AG09319 (cell line): ENCODE measurements around the gene STIM2.
"Not testable (repeated sequence)": the region's sequence is repeated elsewhere in the genome, so short reads cannot be mapped to it uniquely, and the experiment has no call there.

ENCODE experiments used
- DNase-seq: peaks from one replicate; pipeline ENCODE4 v3.0.0-alpha.2; 2010; ENCODE audit warnings: low read depth; ENCODE audit errors: extremely low read depth
- TF ChIP-seq, protein P1 (sequence below): IDR thresholded peaks from 2 replicates; pipeline ENCODE4 v1.5.1; 2011; ENCODE audit warnings: low read depth, mild to moderate bottlenecking, inconsistent platforms, low read length, moderate library complexity

The STIM2 gene

DNA sequence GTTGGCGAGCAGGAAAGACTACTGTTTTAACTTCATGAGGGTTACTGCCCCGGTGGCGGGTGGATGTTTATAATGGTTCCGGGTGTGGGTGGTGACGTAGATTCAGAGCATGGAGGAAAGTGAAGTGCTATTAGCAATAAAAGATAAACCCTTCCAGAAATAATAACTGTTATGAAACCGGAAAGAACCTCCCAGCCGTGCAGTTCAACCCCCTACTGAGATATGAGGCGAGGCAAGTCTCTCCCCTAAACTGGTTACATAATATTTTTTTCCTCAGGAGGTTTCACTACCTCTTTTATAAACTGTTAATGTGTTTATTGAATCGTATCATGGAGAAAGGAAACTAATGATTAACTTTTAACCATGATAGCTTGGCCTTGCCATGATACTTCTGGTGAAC is 33.9 kb upstream of the STIM2 start:
- DNase-seq: no peak
- TF ChIP-seq, protein P1, sequence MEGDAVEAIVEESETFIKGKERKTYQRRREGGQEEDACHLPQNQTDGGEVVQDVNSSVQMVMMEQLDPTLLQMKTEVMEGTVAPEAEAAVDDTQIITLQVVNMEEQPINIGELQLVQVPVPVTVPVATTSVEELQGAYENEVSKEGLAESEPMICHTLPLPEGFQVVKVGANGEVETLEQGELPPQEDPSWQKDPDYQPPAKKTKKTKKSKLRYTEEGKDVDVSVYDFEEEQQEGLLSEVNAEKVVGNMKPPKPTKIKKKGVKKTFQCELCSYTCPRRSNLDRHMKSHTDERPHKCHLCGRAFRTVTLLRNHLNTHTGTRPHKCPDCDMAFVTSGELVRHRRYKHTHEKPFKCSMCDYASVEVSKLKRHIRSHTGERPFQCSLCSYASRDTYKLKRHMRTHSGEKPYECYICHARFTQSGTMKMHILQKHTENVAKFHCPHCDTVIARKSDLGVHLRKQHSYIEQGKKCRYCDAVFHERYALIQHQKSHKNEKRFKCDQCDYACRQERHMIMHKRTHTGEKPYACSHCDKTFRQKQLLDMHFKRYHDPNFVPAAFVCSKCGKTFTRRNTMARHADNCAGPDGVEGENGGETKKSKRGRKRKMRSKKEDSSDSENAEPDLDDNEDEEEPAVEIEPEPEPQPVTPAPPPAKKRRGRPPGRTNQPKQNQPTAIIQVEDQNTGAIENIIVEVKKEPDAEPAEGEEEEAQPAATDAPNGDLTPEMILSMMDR: no peak

DNA sequence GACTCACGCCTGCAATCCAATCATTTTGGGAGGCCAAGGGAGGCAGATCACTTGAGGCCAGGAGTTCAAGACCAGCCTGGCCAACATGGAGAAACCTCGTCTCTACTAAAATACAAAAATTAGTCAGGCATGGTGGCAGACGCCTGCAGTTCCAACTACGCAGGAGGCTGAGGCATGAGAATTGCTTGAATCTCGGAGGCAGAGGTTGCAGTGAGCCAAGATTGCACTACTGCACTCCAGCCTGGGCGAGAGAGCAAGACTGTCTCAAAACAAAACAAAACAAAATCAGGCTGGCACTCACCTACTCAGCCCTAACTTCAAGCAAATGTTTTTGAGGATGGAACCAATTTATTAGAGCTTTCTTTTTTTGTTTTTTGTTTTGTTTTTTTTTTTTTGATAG is 33.3 kb upstream of the STIM2 start:
- DNase-seq: not testable (repeated sequence)

DNA sequence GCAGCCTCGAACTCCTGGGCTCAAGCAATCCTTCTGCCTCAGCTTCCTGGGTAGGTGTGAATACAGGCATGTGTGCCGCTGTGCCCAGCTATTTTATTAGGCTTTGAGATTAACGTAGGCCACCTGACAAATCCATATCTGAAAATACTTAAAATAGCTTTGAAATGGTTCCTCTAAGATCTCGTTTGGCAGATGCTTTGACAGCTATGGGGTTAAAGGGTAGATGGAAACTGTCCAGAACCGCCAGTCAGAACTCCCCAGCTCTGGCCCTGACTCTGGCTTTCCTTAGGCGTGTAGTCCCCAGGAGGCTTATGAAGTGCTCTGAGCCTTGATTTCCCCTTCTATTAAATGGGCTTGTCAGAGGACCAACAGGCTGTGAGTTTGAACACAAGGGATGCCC is 32.8 kb upstream of the STIM2 start:
- TF ChIP-seq, protein P1: no peak
- DNase-seq: no peak

DNA sequence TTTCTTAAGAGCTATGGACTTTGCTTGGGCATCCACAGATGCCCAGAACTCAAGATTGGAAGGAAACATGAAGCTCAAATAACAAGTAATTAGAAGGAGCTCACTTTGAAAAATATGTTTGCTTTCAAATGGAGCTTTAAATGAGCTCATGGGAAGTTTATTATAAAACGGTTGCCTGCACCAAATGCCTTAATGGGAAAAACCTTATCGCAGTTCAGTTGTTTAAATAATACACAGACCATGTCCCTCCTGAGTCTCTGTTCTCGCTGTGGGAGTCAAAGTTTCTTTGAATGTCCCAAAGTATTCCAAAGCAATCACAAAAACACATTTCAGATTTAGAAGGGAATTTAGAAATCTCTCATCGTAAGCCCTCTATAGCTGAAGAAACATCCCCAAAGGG is 31.6 kb upstream of the STIM2 start:
- DNase-seq: no peak
- TF ChIP-seq, protein P1: no peak

DNA sequence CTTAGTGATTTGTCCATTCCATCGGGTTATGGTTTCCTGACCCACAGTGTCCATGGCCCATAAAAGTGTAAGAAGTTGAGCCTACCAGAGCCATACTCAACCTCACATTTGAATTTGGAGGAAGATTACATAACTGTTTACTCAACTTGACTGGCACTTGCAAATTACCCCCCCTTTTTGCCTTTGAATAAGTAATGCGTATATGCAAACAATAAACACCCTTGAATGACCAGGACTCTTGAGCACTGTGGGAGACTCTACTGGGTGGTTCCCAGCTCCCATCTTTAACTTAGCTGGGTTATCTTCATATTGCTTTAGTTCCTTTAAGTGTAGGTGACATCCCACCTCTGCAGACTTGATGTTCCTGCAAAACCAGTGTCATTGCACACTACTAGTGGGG is 30.6 kb upstream of the STIM2 start:
- TF ChIP-seq, protein P1: no peak
- no peak for DNase-seq

DNA sequence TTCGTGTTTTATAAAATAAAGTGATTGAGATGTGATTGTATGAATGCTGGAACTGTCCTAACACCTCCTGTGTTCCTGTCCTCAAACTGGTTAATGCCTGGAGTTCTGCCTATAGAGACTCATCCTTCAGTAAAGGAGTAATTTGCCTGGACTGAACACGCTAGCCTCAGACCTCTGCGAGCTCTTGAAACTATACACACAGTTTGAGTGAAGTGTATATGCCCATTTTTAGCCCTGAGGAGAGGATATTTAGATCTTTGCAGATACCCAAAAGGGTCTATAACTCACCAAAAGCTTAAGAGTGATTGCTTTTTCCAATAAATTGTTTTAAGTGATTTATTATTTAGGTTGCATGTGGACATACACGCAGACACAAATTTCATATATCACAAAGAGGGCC is 29.9 kb upstream of the STIM2 start:
- no peak for DNase-seq
- TF ChIP-seq, protein P1: no peak

DNA sequence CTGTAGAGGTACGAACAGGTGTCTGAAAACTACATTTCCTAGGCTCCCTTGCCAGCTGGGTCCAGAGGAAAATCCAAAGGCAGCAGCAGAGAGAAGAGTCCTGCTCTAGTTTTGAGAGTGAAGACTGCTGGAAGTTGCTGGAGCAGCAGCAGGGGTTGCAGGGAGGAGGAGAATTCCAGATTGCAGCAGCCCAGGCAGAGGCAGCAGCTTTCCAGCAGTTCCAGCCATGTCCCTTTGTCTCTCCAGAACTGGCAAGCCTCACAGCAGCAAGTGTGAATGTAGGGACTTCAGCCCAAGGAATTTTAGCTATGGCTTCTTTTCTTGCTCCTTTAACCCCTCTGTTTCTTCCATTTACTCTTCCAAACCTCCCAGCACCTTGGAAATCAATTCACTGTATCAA is 24.1 kb upstream of the STIM2 start:
- no peak for DNase-seq

More for the DNA sequence above, 24.1 kb upstream of the STIM2 start:
- TF ChIP-seq, protein P1: no peak
